ENCODE results near the gene PANX1. TPM values are rescaled to one million over a fixed set of nuclear protein-coding genes. Genes with fewer than 3 reads are reported as not detected.
A peak's percentile ranks its signal among the peaks of the same experiment; 100 is the strongest.

PANX1 gene
- polyA plus RNA-seq, 1 of the 3 experiments (the other 2 are of a cell fraction), result 11.1 TPM

- Histone ChIP-seq H3K79me2 (ENCODE audit: insufficient read depth) (peaks cover 27% of the 10 kb centered on the region), H3K4me2 (no peak overlapping the region), H3K27ac (ENCODE audit: low read depth in 2 of 2, low read length in 1 of 2) (no peak overlapping the region), H3K36me3 (replicated peaks in 1 of 2; ENCODE audit: control insufficient read depth in 1 of 2, insufficient read depth in 2 of 2, low read length in 1 of 2) (no peaks in the 10 kb centered on the region), H3K9me2 (no peaks in the 10 kb centered on the region), H3K4me3 (ENCODE audit: low read depth in 2 of 2, low read length in 1 of 2) (no peak overlapping the region), H3F3A (replicated peaks; ENCODE audit: insufficient read depth) (peaks cover 6% of the 10 kb centered on the region), H3K9ac (no peak overlapping the region), H3K27me3 (ENCODE audit: insufficient read depth) (no peaks in the 10 kb centered on the region), H2AFZ (ENCODE audit: low read depth) (no peak overlapping the region), H3K9me3 (no peaks in the 10 kb centered on the region), H4K20me1 (ENCODE audit: insufficient read depth) (no peaks in the 10 kb centered on the region), H3K4me1 (ENCODE audit: control insufficient read depth in 1 of 2, insufficient read depth in 2 of 2, low read depth in 1 of 2, low read length in 1 of 2) (peaks cover 11 to 15% of the 10 kb centered on the region in 2 experiments)
- no peak for DNase-seq
- WGBS (ENCODE audit: low lambda C conversion rate), result 91% methylated on average over 6 of the region's 8 CpGs
- CTCF ChIA-PET, result interaction anchor here (1.2 kb wide), 1 partner anchor 230 kb away, joined by 4 read pairs; no protein-coding TSS in a partner anchor
- TF ChIP-seq ZBTB33 (IDR thresholded peaks at IDR 0.05; ENCODE audit: borderline replicate concordance, low read depth), result no peak
- POLR2A ChIA-PET, result no interaction called here
Measured at GRCh38 chr11:94125407-94126115, 3.1 kb upstream of the PANX1 start.

GRCh38 chr11:94127638-94128037 is 1.0 kb upstream of the PANX1 start:
- no peaks in the 10 kb centered on the region for H3K9me2 ChIP-seq
- H3K79me2 ChIP-seq (ENCODE audit: insufficient read depth), result peaks cover 48% of the 10 kb centered on the region
- H3K4me1 ChIP-seq (ENCODE audit: control insufficient read depth in 1 of 2, insufficient read depth in 2 of 2, low read depth in 1 of 2, low read length in 1 of 2), result peaks cover 31 to 34% of the 10 kb centered on the region in 2 experiments
- H4K20me1 ChIP-seq (ENCODE audit: insufficient read depth), result peaks cover 16% of the 10 kb centered on the region; the same call in 1 of the 2 replicates
- POLR2A ChIA-PET, result interaction anchor here (0.6 kb wide), 1 partner anchor 365 kb away, joined by 3 read pairs; no protein-coding TSS in a partner anchor
- CTCF ChIA-PET, result interaction anchor here (2.1 to 2.8 kb wide), 2 partner anchors 206 to 232 kb away, joined by 6 to 12 read pairs; no protein-coding TSS in a partner anchor
- H3K9me3 ChIP-seq, result no peaks in the 10 kb centered on the region
- H2AFZ ChIP-seq (ENCODE audit: low read depth), result no peak overlapping the region
- H3K9ac ChIP-seq, result peak overlapping the region; percentile 91
- H3K27ac ChIP-seq (ENCODE audit: low read depth in 2 of 2, low read length in 1 of 2), result peak overlapping the region; percentile 89 to 95
- H3K4me2 ChIP-seq, result peak overlapping the region; percentile 85
- DNase-seq, result no peak
- H3K27me3 ChIP-seq (ENCODE audit: insufficient read depth), result no peaks in the 10 kb centered on the region
- H3F3A ChIP-seq (replicated peaks; ENCODE audit: insufficient read depth), result peaks cover 6% of the 10 kb centered on the region
- TF ChIP-seq RCOR1 (IDR thresholded peaks at IDR 0.05; ENCODE audit: low read length) (no peak), USF1 (IDR thresholded peaks at IDR 0.05; ENCODE audit: borderline replicate concordance, low read depth) (no peak), ZBTB33 (IDR thresholded peaks at IDR 0.05; ENCODE audit: borderline replicate concordance, low read depth) (no peak), ELF1 (IDR thresholded peaks at IDR 0.05) (no peak), MEF2A (IDR thresholded peaks at IDR 0.05; ENCODE audit: borderline replicate concordance, low read depth) (no peak), FOXM1 (IDR thresholded peaks at IDR 0.05; ENCODE audit: low read depth) (no peak), FOSL2 (IDR thresholded peaks at IDR 0.05; ENCODE audit: borderline replicate concordance, low read depth) (no peak), FOXJ3 (CRISPR knock-in tag; IDR thresholded peaks at IDR 0.05) (no peak)
- H3K4me3 ChIP-seq (ENCODE audit: low read depth in 2 of 2, low read length in 1 of 2), result peak overlapping the region; percentile 69 to 74
- no peaks in the 10 kb centered on the region for H3K36me3 ChIP-seq (replicated peaks in 1 of 2; ENCODE audit: control insufficient read depth in 1 of 2, insufficient read depth in 2 of 2, low read length in 1 of 2)
